HEK293 (cell line): ENCODE measurements around the gene NRL.

Source experiments
- CTCF ChIA-PET: fragments of 350-600 bp; formaldehyde crosslinking; extraction: SDS; loops from one replicate; lab custom pipeline; 2021; ENCODE audit warnings: antibody characterized with exemption; lab: Yijun Ruan, JAX
- POLR2A ChIA-PET: fragments of 300-600 bp; formaldehyde crosslinking; extraction: SDS; loops from one replicate; lab custom pipeline; 2020; ENCODE audit warnings: antibody characterized with exemption, inconsistent platforms; lab: Yijun Ruan, JAX
- H3K27ac ChIP-seq: fragments of 200-500 bp; sonication (Bioruptor generic); 2 replicates; pipeline ENCODE4 v1.5.1; 2014; ENCODE audit warnings: low read depth, low read length, control low read depth, inconsistent platforms; ENCODE audit errors: extremely low read depth
- H3K36me3 ChIP-seq, 2 experiments: fragments of 200-500 bp in 1 of 2; sonication (Bioruptor generic) in 1 of 2; 1 replicate in 1 of 2; 2 replicates in 1 of 2; pipeline ENCODE4 v1.5.1; 2014 to 2017; ENCODE audit warnings: inconsistent platforms in 2 of 2, low read length in 2 of 2; ENCODE audit not compliant: control insufficient read depth in 2 of 2, insufficient read depth in 1 of 2
- H3K4me1 ChIP-seq: fragments of 200-500 bp; sonication (Bioruptor generic); 2 replicates; pipeline ENCODE4 v1.5.1; 2014; ENCODE audit warnings: mild to moderate bottlenecking, low read length, inconsistent platforms; ENCODE audit not compliant: control insufficient read depth, insufficient read depth
- H3K4me3 ChIP-seq: 2 replicates; pipeline ENCODE4 v1.5.1; 2011; ENCODE audit warnings: low read depth, mild to moderate bottlenecking, control low read depth, low read length, moderate library complexity
- H3K9me3 ChIP-seq: fragments of 200-500 bp; sonication (Bioruptor generic); 2 replicates; pipeline ENCODE4 v1.5.1; 2014; ENCODE audit warnings: low read depth, low read length, inconsistent platforms; ENCODE audit not compliant: control insufficient read depth, insufficient read depth
- CTCF ChIP-seq: fragments of 450-650 bp; formaldehyde crosslinking; IDR thresholded peaks from 2 replicates; pipeline ENCODE4 v1.5.1; 2016; ENCODE audit warnings: missing biosample characterization, missing genetic modification characterization
- GFI1B ChIP-seq: fragments of 450-650 bp; formaldehyde crosslinking; IDR thresholded peaks from 2 replicates; pipeline ENCODE4 v1.5.1; 2016; ENCODE audit warnings: missing biosample characterization, missing genetic modification characterization
- PRDM10 ChIP-seq: fragments of 450-650 bp; formaldehyde crosslinking; IDR thresholded peaks from 2 replicates; pipeline ENCODE4 v1.5.1; 2016; ENCODE audit warnings: missing biosample characterization, missing genetic modification characterization
- REPIN1 ChIP-seq: fragments of 450-650 bp; formaldehyde crosslinking; IDR thresholded peaks from 2 replicates; pipeline ENCODE4 v1.5.1; 2017; ENCODE audit warnings: missing biosample characterization, missing genetic modification characterization, low read depth
- TCF7L2 ChIP-seq: IDR thresholded peaks from 2 replicates; pipeline ENCODE4 v1.6.1; 2011; ENCODE audit warnings: low read depth, mild to moderate bottlenecking, inconsistent platforms, low read length, moderate library complexity, borderline replicate concordance
- TRIM28 ChIP-seq: IDR thresholded peaks from 2 replicates; pipeline ENCODE4 v1.6.1; 2011; ENCODE audit warnings: low read length, control low read depth, borderline replicate concordance
- ZBTB11 ChIP-seq: fragments of 450-650 bp; formaldehyde crosslinking; conservative IDR thresholded peaks from 2 replicates; pipeline ENCODE4 v1.5.1; 2016; ENCODE audit warnings: low read depth, missing biosample characterization, missing genetic modification characterization
- ZBTB21 ChIP-seq: fragments of 450-650 bp; formaldehyde crosslinking; IDR thresholded peaks from 2 replicates; pipeline ENCODE4 v1.5.1; 2017; ENCODE audit warnings: missing biosample characterization, missing genetic modification characterization
- ZBTB48 ChIP-seq: fragments of 450-650 bp; formaldehyde crosslinking; IDR thresholded peaks from 2 replicates; pipeline ENCODE4 v1.5.1; 2016; ENCODE audit warnings: missing biosample characterization, missing genetic modification characterization
- ZFP41 ChIP-seq: fragments of 450-650 bp; formaldehyde crosslinking; IDR thresholded peaks from 2 replicates; pipeline ENCODE4 v1.5.1; 2016; ENCODE audit warnings: missing biosample characterization, missing genetic modification characterization, borderline replicate concordance
- ZFP69B ChIP-seq: fragments of 450-650 bp; formaldehyde crosslinking; IDR thresholded peaks from 2 replicates; pipeline ENCODE4 v1.5.1; 2016; ENCODE audit warnings: missing biosample characterization, missing genetic modification characterization
- ZNF140 ChIP-seq: fragments of 450-650 bp; formaldehyde crosslinking; IDR thresholded peaks from 2 replicates; pipeline ENCODE4 v1.5.1; 2016; ENCODE audit warnings: missing biosample characterization, missing genetic modification characterization
- ZNF280C ChIP-seq: fragments of 450-650 bp; formaldehyde crosslinking; IDR thresholded peaks from 2 replicates; pipeline ENCODE4 v1.5.1; 2016; ENCODE audit warnings: missing biosample characterization, missing genetic modification characterization
- ZNF311 ChIP-seq: fragments of 450-650 bp; formaldehyde crosslinking; IDR thresholded peaks from 2 replicates; pipeline ENCODE4 v1.5.1; 2017; ENCODE audit warnings: missing biosample characterization, missing genetic modification characterization, borderline replicate concordance
- ZNF350 ChIP-seq: fragments of 450-650 bp; formaldehyde crosslinking; IDR thresholded peaks from 2 replicates; pipeline ENCODE4 v1.5.0; 2017; ENCODE audit warnings: missing biosample characterization, mild to moderate bottlenecking, missing genetic modification characterization
- ZNF416 ChIP-seq: fragments of 450-650 bp; formaldehyde crosslinking; IDR thresholded peaks from 2 replicates; pipeline ENCODE4 v1.5.1; 2016; ENCODE audit warnings: missing biosample characterization, missing genetic modification characterization
- ZNF623 ChIP-seq: fragments of 450-650 bp; formaldehyde crosslinking; IDR thresholded peaks from 2 replicates; pipeline ENCODE4 v1.5.1; 2016; ENCODE audit warnings: missing biosample characterization, missing genetic modification characterization
- ZNF785 ChIP-seq: fragments of 450-650 bp; formaldehyde crosslinking; IDR thresholded peaks from 2 replicates; pipeline ENCODE4 v1.5.1; 2016; ENCODE audit warnings: missing biosample characterization, missing genetic modification characterization
- ZSCAN18 ChIP-seq: fragments of 450-650 bp; formaldehyde crosslinking; IDR thresholded peaks from 2 replicates; pipeline ENCODE4 v1.5.1; 2016; ENCODE audit warnings: missing biosample characterization, missing genetic modification characterization

Gene NRL

GRCh38 chr14:24038686-24039085, 76.1 kb downstream of the NRL start:
- CTCF ChIA-PET: interaction anchor here (0.6 to 1.1 kb wide), 3 partner anchors 36 to 767 kb away, joined by 3 to 4 read pairs (median 3); partner anchors contain the start of gene IRF9
- Histone ChIP-seq H3K27ac (no peak overlapping the region), H3K36me3 (no peaks in the 10 kb centered on the region), H3K9me3 (no peaks in the 10 kb centered on the region), H3K4me1 (no peaks in the 10 kb centered on the region), H3K4me3 (no peak overlapping the region)
- no peak for TF ChIP-seq TCF7L2
- TF ChIP-seq REPIN1 (tag by site-specific recombination): no peak
- no peak for TF ChIP-seq ZNF785 (tag by site-specific recombination)
- TF ChIP-seq TRIM28: no peak
- TF ChIP-seq ZNF140: no peak
- TF ChIP-seq CTCF (tag by site-specific recombination): no peak
- TF ChIP-seq ZBTB21 (tag by site-specific recombination): no peak
- TF ChIP-seq ZSCAN18: no peak
- no peak for TF ChIP-seq ZBTB11 (tag by site-specific recombination)
- TF ChIP-seq ZNF280C: no peak
- no peak for TF ChIP-seq GFI1B (tag by site-specific recombination)
- no peak for TF ChIP-seq ZNF623 (tag by site-specific recombination)
- TF ChIP-seq ZBTB48 (tag by site-specific recombination): no peak
- TF ChIP-seq PRDM10 (tag by site-specific recombination): no peak
- TF ChIP-seq ZFP69B (tag by site-specific recombination): no peak
- no peak for TF ChIP-seq ZNF311 (tag by site-specific recombination)
- no peak for TF ChIP-seq ZNF416 (tag by site-specific recombination)
- TF ChIP-seq ZFP41 (tag by site-specific recombination): no peak
- no peak for TF ChIP-seq ZNF350 (tag by site-specific recombination)
- POLR2A ChIA-PET: no interaction called here
